8988T (cell line): ENCODE data around the gene OTOGL.
"Not testable (repeated sequence)": the region's sequence is repeated elsewhere in the genome, so short reads cannot be mapped to it uniquely, and the experiment has no call there.

Experiments used
- DNase-seq: peaks from one replicate; pipeline ENCODE4 v3.0.0; 2011

Gene OTOGL

GRCh38 chr12:80186727-80187217, 87.4 kb downstream of the OTOGL start:
- no peak for DNase-seq

- no peak for DNase-seq
Observed at GRCh38 chr12:80187660-80188090, 88.3 kb downstream of the OTOGL start.

- no peak for DNase-seq
Observed at GRCh38 chr12:80188576-80188975, 89.2 kb downstream of the OTOGL start.

- no peak for DNase-seq
Observed at GRCh38 chr12:80189241-80189640, 89.9 kb downstream of the OTOGL start.

- DNase-seq: no peak
Observed at GRCh38 chr12:80190001-80190400, 90.7 kb downstream of the OTOGL start.

GRCh38 chr12:80192087-80192486, 92.8 kb downstream of the OTOGL start:
- no peak for DNase-seq

- DNase-seq: no peak
Observed at GRCh38 chr12:80193865-80194264, 94.5 kb downstream of the OTOGL start.

- DNase-seq: no peak
Observed at GRCh38 chr12:80195074-80195726, 95.9 kb downstream of the OTOGL start.

- no peak for DNase-seq
Observed at GRCh38 chr12:80195737-80196136, 96.4 kb downstream of the OTOGL start.

GRCh38 chr12:80196419-80196818, 97.1 kb downstream of the OTOGL start:
- no peak for DNase-seq

- DNase-seq: no peak
Observed at GRCh38 chr12:80198782-80199337, 99.5 kb downstream of the OTOGL start.

GRCh38 chr12:80199931-80200330, 100.6 kb downstream of the OTOGL start:
- DNase-seq: no peak

GRCh38 chr12:80200414-80200813, 101.1 kb downstream of the OTOGL start:
- no peak for DNase-seq

- no peak for DNase-seq
Observed at GRCh38 chr12:80201908-80202307, 102.6 kb downstream of the OTOGL start.

GRCh38 chr12:80205960-80206359, 106.6 kb downstream of the OTOGL start:
- no peak for DNase-seq

- no peak for DNase-seq
Observed at GRCh38 chr12:80208071-80208470, 108.7 kb downstream of the OTOGL start.

GRCh38 chr12:80211671-80212070, 112.3 kb downstream of the OTOGL start:
- no peak for DNase-seq

GRCh38 chr12:80212938-80213645, 113.8 kb downstream of the OTOGL start:
- no peak for DNase-seq

- no peak for DNase-seq
Observed at GRCh38 chr12:80213871-80214270, 114.5 kb downstream of the OTOGL start.

GRCh38 chr12:80217011-80217535, 117.7 kb downstream of the OTOGL start:
- no peak for DNase-seq

- not testable (repeated sequence) for DNase-seq
Observed at GRCh38 chr12:80218925-80219324, 119.6 kb downstream of the OTOGL start.

GRCh38 chr12:80219345-80219744, 120.0 kb downstream of the OTOGL start:
- no peak for DNase-seq

- DNase-seq: no peak
Observed at GRCh38 chr12:80222261-80222660, 122.9 kb downstream of the OTOGL start.

- DNase-seq: no peak
Observed at GRCh38 chr12:80226576-80226975, 127.2 kb downstream of the OTOGL start.
